Caco-2 (cell line): ENCODE data around the gene ADCY7. TPM values are rescaled to one million over a fixed set of nuclear protein-coding genes. Genes with fewer than 3 reads are reported as not detected.

Source experiments
- BruUV-seq: library from RNA; stranded (reverse); fragments of 400-500 nt; replicated peaks from 2 replicates; lab custom pipeline; 2021; lab: Mats Ljungman, UMichigan
- CTCF ChIA-PET: fragments of 300-600 bp; sonication (Branson Sonifier 250); formaldehyde crosslinking; loops from one replicate; lab custom pipeline; 2022; ENCODE audit warnings: antibody characterized with exemption; lab: Charles Lee
- POLR2A ChIA-PET: fragments of 300-600 bp; sonication (Branson Sonifier 250); formaldehyde crosslinking; loops from one replicate; lab custom pipeline; 2022; ENCODE audit warnings: antibody characterized with exemption; lab: Charles Lee
- DNase-seq, 2 experiments: peaks; one replicate each; pipeline versions ENCODE4 v3.0.0 to v3.0.0-alpha.2; 2020 to 2022
- H3K27me3 ChIP-seq: replicated peaks from 2 replicates; pipeline ENCODE4 v1.6.0; 2011; ENCODE audit warnings: low read length; ENCODE audit not compliant: control insufficient read depth, insufficient read depth
- H3K36me3 ChIP-seq: 2 replicates; pipeline ENCODE4 v1.5.1; 2011; ENCODE audit warnings: low read length; ENCODE audit not compliant: control insufficient read depth, insufficient read depth
- H3K4me1 ChIP-seq: fragments of 250-450 bp; sonication (Bioruptor Pico); 2 replicates; pipeline ENCODE4 v1.5.1; 2020; ENCODE audit warnings: mild to moderate bottlenecking
- H3K4me3 ChIP-seq: 2 replicates; pipeline ENCODE4 v1.5.1; 2011; ENCODE audit warnings: low read depth, mild to moderate bottlenecking, control low read depth, low read length
- H3K9me3 ChIP-seq: fragments of 250-450 bp; sonication (Bioruptor Pico); 2 replicates; pipeline ENCODE4 v1.5.1; 2020; ENCODE audit warnings: mild to moderate bottlenecking, moderate library complexity
- H3K27ac Mint-ChIP-seq: one replicate; pipeline ENCODE4 v1.8.0; 2022; ENCODE audit warnings: mixed read lengths; ENCODE audit not compliant: unreplicated experiment
- H3K27me3 Mint-ChIP-seq: one replicate; pipeline ENCODE4 v1.8.0; 2022; ENCODE audit warnings: mixed read lengths; ENCODE audit not compliant: insufficient read depth, unreplicated experiment
- H3K36me3 Mint-ChIP-seq: one replicate; pipeline ENCODE4 v1.8.0; 2022; ENCODE audit warnings: mild to moderate bottlenecking, mixed read lengths; ENCODE audit not compliant: insufficient read depth, unreplicated experiment
- H3K4me1 Mint-ChIP-seq: one replicate; pipeline ENCODE4 v1.8.0; 2022; ENCODE audit warnings: low read depth, mixed read lengths; ENCODE audit not compliant: unreplicated experiment
- H3K4me3 Mint-ChIP-seq: one replicate; pipeline ENCODE4 v1.8.0; 2022; ENCODE audit warnings: mild to moderate bottlenecking, moderate library complexity, mixed read lengths; ENCODE audit not compliant: unreplicated experiment
- H3K9me3 Mint-ChIP-seq: one replicate; pipeline ENCODE4 v1.8.0; 2022; ENCODE audit warnings: mixed read lengths; ENCODE audit not compliant: unreplicated experiment
- CTCF ChIP-seq, 2 experiments: fragments of 200-600 bp in 1 of 2; IDR thresholded peaks; 1 replicate in 1 of 2; 2 replicates in 1 of 2; pipeline versions ENCODE4 v1.5.1 to v1.8.0; 2011 to 2022; ENCODE audit warnings: antibody characterized with exemption in 1 of 2, control low read depth in 1 of 2, inconsistent platforms in 1 of 2, low read depth in 1 of 2, low read length in 1 of 2, mild to moderate bottlenecking in 1 of 2, moderate library complexity in 1 of 2; ENCODE audit not compliant: insufficient read depth in 1 of 2, severe bottlenecking in 1 of 2, unreplicated experiment in 1 of 2
- intact Hi-C: fragments of 100-400 bp; cut with micrococcal nuclease; formaldehyde crosslinking; loops from one replicate; pipeline ENCODE4 v1.10.0; 2022; ENCODE audit not compliant: unreplicated experiment
- total RNA-seq: library from RNA; stranded (reverse); gene quantifications from 2 replicates; pipeline ENCODE4 v1.2.3, GENCODE V29; 2022

ADCY7 gene
- total RNA-seq, 1 experiment from 2014 or later: 54.2 TPM

- no peak overlapping the region for H3K4me3 Mint-ChIP-seq
- no TSS peak for BruUV-seq
- H3K27me3 Mint-ChIP-seq: no peaks in the 10 kb centered on the region
- no peak for DNase-seq
- no peak overlapping the region for H3K4me3 ChIP-seq
- POLR2A ChIA-PET: no interaction called here
- H3K36me3 ChIP-seq: no peaks in the 10 kb centered on the region; the same call in 1 of the 2 replicates
- 0 out of 2 replicates have a peak, but pooled peaks cover 3% of the 10 kb centered on the region for H3K4me1 ChIP-seq
- CTCF ChIA-PET: no interaction called here
- TF ChIP-seq CTCF (IDR thresholded peaks at IDR 0.05; ENCODE audit: insufficient read depth in 1 of 2, low read depth in 1 of 2, low read length in 1 of 2, severe bottlenecking in 1 of 2, unreplicated experiment in 1 of 2): no peak
- intact Hi-C loops: no loop called here
- H3K27ac Mint-ChIP-seq: no peak overlapping the region
- no peaks in the 10 kb centered on the region for H3K4me1 Mint-ChIP-seq
- no peaks in the 10 kb centered on the region for H3K9me3 ChIP-seq
- H3K36me3 Mint-ChIP-seq: peaks cover 16% of the 10 kb centered on the region
- H3K27me3 ChIP-seq: no peaks in the 10 kb centered on the region
- peaks cover 5% of the 10 kb centered on the region for H3K9me3 Mint-ChIP-seq
These were observed 7.0 kb downstream of the ADCY7 start for GRCh38 chr16:50273382-50273690.

GRCh38 chr16:50273888-50274325 is 7.6 kb downstream of the ADCY7 start:
- H3K4me1 ChIP-seq: 0 out of 2 replicates have a peak, but pooled peaks cover 3% of the 10 kb centered on the region
- H3K9me3 ChIP-seq: no peaks in the 10 kb centered on the region
- POLR2A ChIA-PET: no interaction called here
- Mint-ChIP-seq H3K27me3 (no peaks in the 10 kb centered on the region), H3K4me3 (no peak overlapping the region), H3K9me3 (peaks cover 9% of the 10 kb centered on the region), H3K36me3 (peaks cover 16% of the 10 kb centered on the region), H3K4me1 (no peaks in the 10 kb centered on the region), H3K27ac (no peak overlapping the region)
- TF ChIP-seq CTCF (IDR thresholded peaks at IDR 0.05; ENCODE audit: insufficient read depth in 1 of 2, low read depth in 1 of 2, low read length in 1 of 2, severe bottlenecking in 1 of 2, unreplicated experiment in 1 of 2): no peak
- CTCF ChIA-PET: interaction anchor here (0.6 to 0.7 kb wide), 2 partner anchors 60 to 81 kb away, joined by 3 to 5 read pairs; no protein-coding TSS in a partner anchor
- intact Hi-C loops: no loop called here
- DNase-seq: no peak
- H3K36me3 ChIP-seq: no peaks in the 10 kb centered on the region; the same call in 1 of the 2 replicates
- no peak overlapping the region for H3K4me3 ChIP-seq
- no peaks in the 10 kb centered on the region for H3K27me3 ChIP-seq
- no TSS peak for BruUV-seq

GRCh38 chr16:50274326-50275097 is 8.2 kb downstream of the ADCY7 start:
- H3K36me3 ChIP-seq: no peaks in the 10 kb centered on the region; the same call in 1 of the 2 replicates
- 0 out of 2 replicates have a peak, but pooled peaks cover 3% of the 10 kb centered on the region for H3K4me1 ChIP-seq
- ChIA-PET CTCF (interaction anchor here (0.6 to 1.7 kb wide), 4 partner anchors 56 to 532 kb away, joined by 3 to 10 read pairs (median 7); no protein-coding TSS in a partner anchor), POLR2A (no interaction called here)
- BruUV-seq: no TSS peak
- peaks cover 16% of the 10 kb centered on the region for H3K36me3 Mint-ChIP-seq
- no peaks in the 10 kb centered on the region for H3K4me1 Mint-ChIP-seq
- no peak overlapping the region for H3K4me3 ChIP-seq
- H3K9me3 ChIP-seq: no peaks in the 10 kb centered on the region
- peaks cover 9% of the 10 kb centered on the region for H3K9me3 Mint-ChIP-seq
- H3K27me3 ChIP-seq: no peaks in the 10 kb centered on the region
- intact Hi-C loops: no loop called here
- no peak overlapping the region for H3K27ac Mint-ChIP-seq
- no peak overlapping the region for H3K4me3 Mint-ChIP-seq
- no peak for TF ChIP-seq CTCF (IDR thresholded peaks at IDR 0.05; ENCODE audit: insufficient read depth in 1 of 2, low read depth in 1 of 2, low read length in 1 of 2, severe bottlenecking in 1 of 2, unreplicated experiment in 1 of 2)
- no peak for DNase-seq
- no peaks in the 10 kb centered on the region for H3K27me3 Mint-ChIP-seq
